ENCODE measurements around the gene OVCH1. TPM values are rescaled to one million over a fixed set of nuclear protein-coding genes. Genes with fewer than 3 reads are reported as not detected.

OVCH1 gene
- total and polyA plus RNA-seq, 8 donors = 0.02 to 0.06 TPM; not detected in 6

DNA sequence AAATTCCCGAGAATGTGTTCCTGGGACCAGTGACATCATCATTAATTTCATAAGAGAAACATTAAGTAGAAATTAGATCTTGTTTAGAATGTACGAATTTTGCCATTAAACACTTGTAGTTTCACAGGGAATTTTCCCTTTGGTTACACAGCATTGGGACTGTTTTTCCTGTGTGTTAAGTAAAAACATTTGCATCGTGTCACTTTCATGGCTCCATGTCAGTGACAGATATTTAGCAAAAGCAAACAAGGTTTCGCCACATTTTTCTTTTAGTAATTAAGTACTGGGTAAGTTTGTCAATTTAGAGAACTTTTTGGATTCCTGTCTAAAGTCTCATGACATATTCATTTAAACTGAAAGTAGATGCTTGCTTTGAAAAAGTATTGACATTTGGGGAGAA is 45.5 kb upstream of the OVCH1 start:
- no peak for ATAC-seq
- no peak overlapping the region for H3K4me3 ChIP-seq
- DNase-seq = no peak
- WGBS, 2 donors = 39 to 41% methylated on average over 4 of the region's 4 CpGs
- FAIRE-seq = no peak
- TF ChIP-seq, protein P1, sequence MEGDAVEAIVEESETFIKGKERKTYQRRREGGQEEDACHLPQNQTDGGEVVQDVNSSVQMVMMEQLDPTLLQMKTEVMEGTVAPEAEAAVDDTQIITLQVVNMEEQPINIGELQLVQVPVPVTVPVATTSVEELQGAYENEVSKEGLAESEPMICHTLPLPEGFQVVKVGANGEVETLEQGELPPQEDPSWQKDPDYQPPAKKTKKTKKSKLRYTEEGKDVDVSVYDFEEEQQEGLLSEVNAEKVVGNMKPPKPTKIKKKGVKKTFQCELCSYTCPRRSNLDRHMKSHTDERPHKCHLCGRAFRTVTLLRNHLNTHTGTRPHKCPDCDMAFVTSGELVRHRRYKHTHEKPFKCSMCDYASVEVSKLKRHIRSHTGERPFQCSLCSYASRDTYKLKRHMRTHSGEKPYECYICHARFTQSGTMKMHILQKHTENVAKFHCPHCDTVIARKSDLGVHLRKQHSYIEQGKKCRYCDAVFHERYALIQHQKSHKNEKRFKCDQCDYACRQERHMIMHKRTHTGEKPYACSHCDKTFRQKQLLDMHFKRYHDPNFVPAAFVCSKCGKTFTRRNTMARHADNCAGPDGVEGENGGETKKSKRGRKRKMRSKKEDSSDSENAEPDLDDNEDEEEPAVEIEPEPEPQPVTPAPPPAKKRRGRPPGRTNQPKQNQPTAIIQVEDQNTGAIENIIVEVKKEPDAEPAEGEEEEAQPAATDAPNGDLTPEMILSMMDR (IDR thresholded peaks at IDR 0.05) = no peak
- H3K36me3 ChIP-seq = no peaks in the 10 kb centered on the region
- H3K4me1 ChIP-seq = no peaks in the 10 kb centered on the region
- H3K9me3 ChIP-seq = no peaks in the 10 kb centered on the region
- intact Hi-C loops (cut with DNase I) = no loop called here
- H3K27me3 ChIP-seq = no peaks in the 10 kb centered on the region
- no peak overlapping the region for H3K27ac ChIP-seq

DNA sequence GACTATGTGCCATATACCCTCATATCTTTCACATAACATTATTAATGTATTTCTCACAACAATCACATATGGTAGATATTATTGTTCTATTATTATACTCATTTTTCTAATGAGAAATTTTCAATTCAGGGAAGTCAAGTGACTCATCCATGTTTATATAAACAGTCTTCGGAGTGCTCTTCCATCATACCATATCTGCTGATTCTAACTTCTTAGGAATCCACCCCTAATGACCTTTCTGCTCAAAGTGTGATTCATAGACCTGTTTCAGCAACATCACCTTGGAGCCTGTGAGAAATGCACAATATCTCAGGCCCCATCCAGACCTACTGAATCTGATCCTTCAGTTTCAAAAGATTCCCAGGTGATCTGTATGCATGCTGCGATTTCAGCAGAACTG is 39.8 kb upstream of the OVCH1 start:
- no peak overlapping the region for H3K4me3 ChIP-seq
- no peak for FAIRE-seq
- no peaks in the 10 kb centered on the region for H3K4me1 ChIP-seq
- TF ChIP-seq, protein P1 (IDR thresholded peaks at IDR 0.05) = no peak
- H3K36me3 ChIP-seq = no peaks in the 10 kb centered on the region
- no peak overlapping the region for H3K27ac ChIP-seq
- no peaks in the 10 kb centered on the region for H3K9me3 ChIP-seq
- intact Hi-C loops (cut with DNase I) = no loop called here
- H3K27me3 ChIP-seq = no peaks in the 10 kb centered on the region
- WGBS, 2 donors = 72 to 82% methylated on average over 2 of the region's 2 CpGs
- DNase-seq = no peak
- no peak for ATAC-seq

DNA sequence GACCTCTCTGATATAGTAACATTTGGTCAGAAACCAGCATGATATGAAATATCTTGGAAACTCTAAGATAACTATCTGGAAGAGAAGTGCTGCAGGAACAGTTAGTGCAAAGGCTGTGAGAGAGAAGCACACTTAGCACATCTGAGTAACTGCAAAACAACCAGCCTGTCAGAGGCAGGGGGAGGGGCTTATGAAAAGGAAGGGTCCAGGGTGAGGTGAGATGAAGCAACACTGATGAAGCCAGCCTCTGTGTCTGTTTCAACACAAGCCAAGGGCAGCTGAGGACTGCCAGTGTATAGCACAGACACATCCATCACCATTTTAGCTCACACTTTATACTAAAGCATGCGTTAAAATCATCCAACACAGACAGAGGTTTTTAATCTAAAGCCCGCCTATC is 37.4 kb upstream of the OVCH1 start:
- DNase-seq (no peak), FAIRE-seq (no peak), ATAC-seq (no peak)
- intact Hi-C loops (cut with DNase I) = no loop called here
- TF ChIP-seq, protein P1 (IDR thresholded peaks at IDR 0.05) = no peak
- no peaks in the 10 kb centered on the region for H3K4me1 ChIP-seq
- WGBS, 2 donors = 90 to 91% methylated on average over 2 of the region's 2 CpGs
- no peaks in the 10 kb centered on the region for H3K36me3 ChIP-seq
- no peak overlapping the region for H3K27ac ChIP-seq
- H3K27me3 ChIP-seq = no peaks in the 10 kb centered on the region
- H3K9me3 ChIP-seq = no peaks in the 10 kb centered on the region
- no peak overlapping the region for H3K4me3 ChIP-seq

DNA sequence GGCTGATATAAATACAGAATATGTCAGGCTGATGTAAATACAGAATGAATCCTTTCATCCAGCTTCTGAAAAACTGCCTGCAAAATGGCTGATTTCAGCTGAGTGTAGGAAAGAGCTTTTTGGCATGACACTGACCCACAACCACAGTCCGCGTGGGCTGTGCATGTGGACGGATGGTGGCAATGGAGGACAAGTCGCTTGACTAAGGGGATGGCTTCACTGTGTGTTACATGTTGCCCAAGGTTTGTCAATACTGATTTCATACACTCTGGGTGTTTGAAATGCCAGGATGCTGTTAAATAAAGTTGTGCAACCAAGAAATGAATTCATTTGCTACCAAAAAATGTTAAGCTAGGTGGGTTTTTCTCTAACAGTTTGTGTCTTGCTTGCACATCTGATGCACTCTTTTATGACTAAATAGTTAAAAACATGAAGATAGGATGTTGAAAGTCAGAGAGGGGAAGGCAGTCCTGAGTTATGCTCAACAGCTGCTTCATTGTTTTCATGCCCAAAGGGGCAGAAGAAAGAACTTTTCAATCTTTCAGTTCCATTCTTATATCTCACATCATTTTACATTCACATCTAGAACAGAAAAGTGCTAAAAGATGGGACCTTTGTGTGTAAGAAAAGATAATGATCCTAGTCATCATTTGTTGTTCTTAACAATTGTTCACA is 36.5 kb upstream of the OVCH1 start:
- H3K27ac ChIP-seq = no peak overlapping the region
- H3K4me3 ChIP-seq = no peak overlapping the region
- intact Hi-C loops (cut with DNase I) = no loop called here
- TF ChIP-seq, protein P1 (IDR thresholded peaks at IDR 0.05) = no peak
- DNase-seq (no peak), FAIRE-seq (no peak), ATAC-seq (no peak)
- WGBS, 2 donors = 34 to 48% methylated on average over 4 of the region's 4 CpGs
- no peaks in the 10 kb centered on the region for H3K9me3 ChIP-seq
- no peaks in the 10 kb centered on the region for H3K4me1 ChIP-seq
- H3K36me3 ChIP-seq = no peaks in the 10 kb centered on the region
- no peaks in the 10 kb centered on the region for H3K27me3 ChIP-seq

DNA sequence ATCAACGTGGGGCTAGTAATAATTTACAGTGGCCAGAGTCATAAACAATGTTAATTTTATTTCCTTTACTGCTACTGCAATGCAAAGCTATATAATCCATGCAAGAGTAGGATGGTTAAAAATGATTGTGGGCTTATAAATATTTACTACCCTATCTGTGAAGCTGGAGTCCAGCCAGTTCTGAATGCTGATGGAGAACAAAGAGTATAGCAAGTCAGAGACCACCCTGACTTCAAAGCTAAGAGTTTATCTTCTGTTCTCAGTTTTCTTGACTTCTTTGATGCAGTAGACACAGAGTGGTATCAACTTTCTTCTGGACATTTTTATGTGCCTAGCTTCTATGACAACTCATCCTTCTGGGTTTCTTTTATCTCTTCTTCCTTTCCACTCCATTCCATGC is 34.0 kb upstream of the OVCH1 start:
- H3K4me1 ChIP-seq = no peaks in the 10 kb centered on the region
- DNase-seq = no peak
- H3K9me3 ChIP-seq = no peaks in the 10 kb centered on the region
- intact Hi-C loops (cut with DNase I) = no loop called here
- WGBS, 2 donors = 12 to 13% methylated on average over 1 of the region's 1 CpG
- no peaks in the 10 kb centered on the region for H3K36me3 ChIP-seq
- TF ChIP-seq, protein P1 (IDR thresholded peaks at IDR 0.05) = no peak
- no peak for FAIRE-seq
- H3K4me3 ChIP-seq = no peak overlapping the region
- no peak for ATAC-seq
- no peak overlapping the region for H3K27ac ChIP-seq
- H3K27me3 ChIP-seq = no peaks in the 10 kb centered on the region

All from pancreas (tissue), 10 donors.